Renal cortex interstitium (tissue), 11 donors: ENCODE data around the gene BUB1. TPM values are rescaled to one million over a fixed set of nuclear protein-coding genes. Genes with fewer than 3 reads are reported as not detected.
A peak's percentile ranks its signal among the peaks of the same experiment; 100 is the strongest.
"Not testable (repeated sequence)": the region's sequence is repeated elsewhere in the genome, so short reads cannot be mapped to it uniquely, and the experiment has no call there.

ENCODE experiments used
- DNase-seq, 11 donors: peaks; one replicate each; pipeline ENCODE4 v3.0.0-alpha.2; 2013; ENCODE audit warnings: low read depth in 9 of 11, low spot score in 4 of 11; ENCODE audit errors: extremely low read depth in 1 of 11
- polyA plus RNA-seq, 3 donors: library from polyadenylated mRNA; unstranded; fragments of 120-200 nt; gene quantifications; one replicate each; pipeline ENCODE4 v1.2.1, GENCODE V29; 2013; ENCODE audit not compliant: insufficient read length in 3 of 3

The BUB1 gene
- polyA plus RNA-seq, 3 donors = 18.3 to 28.7 (median 25.2) TPM

DNA sequence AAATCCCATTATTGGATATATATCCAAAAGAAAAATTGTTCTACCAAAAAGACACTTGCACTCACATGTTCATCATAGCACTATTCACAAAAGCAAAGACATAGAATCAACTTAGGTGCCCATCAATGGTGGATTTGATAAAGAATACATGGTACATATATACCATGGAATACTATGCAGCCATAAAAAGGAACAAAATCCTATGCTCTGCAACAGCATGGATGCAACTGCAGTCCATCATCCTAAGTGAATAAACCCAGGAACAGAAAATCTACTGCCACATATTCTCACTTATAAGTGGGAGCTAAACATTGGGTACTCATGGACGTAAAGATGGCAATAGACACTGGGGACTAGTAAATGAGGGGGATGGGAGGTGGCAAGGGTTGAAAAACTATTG lies 50.5 kb downstream of the BUB1 start:
- not testable (repeated sequence) for DNase-seq

DNA sequence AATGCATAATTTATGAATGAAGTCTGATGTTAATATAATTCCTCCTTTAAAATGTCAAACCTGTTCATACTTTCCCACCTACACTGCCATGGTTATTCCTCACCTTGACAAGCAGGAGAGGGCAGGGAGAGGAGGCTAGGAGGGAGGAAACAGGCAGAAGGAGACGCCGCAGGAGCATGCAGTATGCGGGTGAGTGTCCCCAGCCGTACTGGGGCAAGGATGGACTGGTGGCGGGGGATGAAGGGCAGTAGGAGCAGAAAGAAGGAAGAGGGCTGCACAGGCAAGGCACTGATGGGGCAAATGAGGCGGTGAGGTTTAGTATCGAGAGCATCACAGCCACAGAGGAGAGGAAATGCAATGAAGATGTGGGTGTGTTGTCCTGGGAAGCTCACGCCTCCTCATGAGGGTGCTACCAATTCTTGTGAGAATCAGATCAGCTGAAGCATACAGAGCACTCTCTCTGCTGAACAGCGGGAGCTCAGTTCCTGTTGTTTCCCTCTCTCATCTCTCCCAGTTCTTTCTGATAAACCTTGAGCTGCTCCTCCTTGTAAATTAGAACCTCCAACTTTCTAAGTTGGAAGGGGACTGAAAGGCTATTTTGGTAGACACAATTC lies 58.4 kb downstream of the BUB1 start:
- DNase-seq = not testable (repeated sequence)

DNA sequence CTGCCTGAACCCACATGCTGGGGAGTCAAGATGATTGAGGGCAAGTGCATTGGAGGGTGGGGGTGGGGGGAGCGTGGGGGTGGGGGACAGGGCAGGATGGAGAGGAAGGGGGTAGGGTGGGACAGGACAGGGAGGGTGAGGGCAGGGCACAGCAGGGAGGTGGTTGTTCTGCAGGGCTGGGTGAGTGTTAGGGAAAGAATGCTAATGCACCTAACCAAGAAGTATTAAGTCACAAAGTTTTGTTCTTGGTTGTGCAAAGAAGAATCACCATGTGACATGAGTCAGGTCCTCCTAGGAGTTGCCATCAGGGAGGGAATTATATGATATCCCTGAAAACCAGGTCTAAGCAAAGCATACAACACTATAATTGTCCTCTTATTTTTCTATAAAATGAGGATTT lies 63.9 kb downstream of the BUB1 start:
- not testable (repeated sequence) for DNase-seq

DNA sequence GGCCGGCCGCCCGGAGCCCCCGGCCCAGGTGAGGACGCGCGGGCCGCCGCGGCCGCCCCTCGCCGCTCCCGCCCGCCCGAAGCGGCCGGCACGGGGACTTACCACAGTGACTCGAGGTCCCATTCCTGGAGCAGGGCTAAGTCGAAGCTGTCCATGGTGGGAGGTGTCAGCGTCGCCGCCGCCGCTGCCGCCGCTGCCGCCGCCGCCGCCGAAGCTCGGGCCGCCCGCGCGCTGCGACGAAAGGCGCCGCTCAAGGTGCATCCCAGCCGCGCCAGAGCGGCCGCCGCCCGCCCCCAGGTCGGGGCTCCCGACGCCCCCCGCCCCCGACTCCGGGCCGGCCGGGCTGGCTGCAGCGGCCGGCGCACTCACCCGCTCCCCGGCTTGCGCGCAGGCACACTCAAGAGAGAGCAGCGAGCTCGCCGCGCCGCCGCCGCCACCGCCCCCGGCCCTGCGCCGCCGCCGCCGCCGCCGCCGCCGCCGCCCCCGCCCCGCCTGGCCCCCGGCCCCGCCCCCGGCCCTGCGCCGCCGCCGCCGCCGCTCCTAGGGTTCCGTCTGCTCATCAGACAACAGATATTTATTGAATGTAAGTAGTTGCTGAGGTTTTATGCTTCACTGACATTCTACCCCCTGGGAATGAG lies 67.1 kb downstream of the BUB1 start:
- peak in 2 of 11 donors; percentile 0 to 1 for DNase-seq

DNA sequence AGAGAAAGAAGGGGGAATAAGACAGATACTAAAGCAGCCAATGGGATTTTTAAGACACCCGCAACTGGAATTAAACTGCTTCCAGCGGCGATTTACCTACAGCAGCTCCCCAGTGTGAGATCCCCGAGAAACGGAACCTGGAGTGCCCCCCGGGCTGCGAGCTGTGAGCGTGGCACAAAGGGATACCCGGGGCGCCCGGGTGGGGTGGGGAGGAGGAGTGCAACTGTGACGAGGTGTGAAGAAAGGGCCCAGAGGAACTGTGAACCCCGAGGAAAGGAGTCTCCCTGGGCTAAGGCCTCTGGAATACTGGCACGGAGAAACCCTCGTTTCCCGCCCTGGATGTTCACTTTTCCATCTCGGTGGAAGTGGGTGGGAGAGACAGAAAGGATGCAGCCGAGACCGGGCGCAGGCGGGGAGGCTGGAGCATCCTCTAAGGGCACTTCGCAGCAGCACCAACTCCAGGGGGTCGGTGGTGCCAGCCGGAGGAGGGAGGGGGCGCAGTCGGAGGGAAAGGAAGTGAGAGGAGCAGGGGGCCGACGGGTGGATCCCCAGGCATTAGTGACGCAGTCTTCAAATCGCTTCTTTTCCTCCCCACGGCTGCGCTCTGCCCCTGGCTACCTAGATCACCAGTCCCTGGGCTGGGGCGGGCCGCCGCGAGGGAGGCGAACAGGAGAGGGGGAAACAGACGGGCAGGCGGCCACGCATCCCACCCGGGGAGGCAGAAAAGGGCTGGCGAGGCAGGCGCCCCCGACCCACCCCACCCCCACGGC lies 67.8 kb downstream of the BUB1 start:
- DNase-seq = not testable (repeated sequence)

DNA sequence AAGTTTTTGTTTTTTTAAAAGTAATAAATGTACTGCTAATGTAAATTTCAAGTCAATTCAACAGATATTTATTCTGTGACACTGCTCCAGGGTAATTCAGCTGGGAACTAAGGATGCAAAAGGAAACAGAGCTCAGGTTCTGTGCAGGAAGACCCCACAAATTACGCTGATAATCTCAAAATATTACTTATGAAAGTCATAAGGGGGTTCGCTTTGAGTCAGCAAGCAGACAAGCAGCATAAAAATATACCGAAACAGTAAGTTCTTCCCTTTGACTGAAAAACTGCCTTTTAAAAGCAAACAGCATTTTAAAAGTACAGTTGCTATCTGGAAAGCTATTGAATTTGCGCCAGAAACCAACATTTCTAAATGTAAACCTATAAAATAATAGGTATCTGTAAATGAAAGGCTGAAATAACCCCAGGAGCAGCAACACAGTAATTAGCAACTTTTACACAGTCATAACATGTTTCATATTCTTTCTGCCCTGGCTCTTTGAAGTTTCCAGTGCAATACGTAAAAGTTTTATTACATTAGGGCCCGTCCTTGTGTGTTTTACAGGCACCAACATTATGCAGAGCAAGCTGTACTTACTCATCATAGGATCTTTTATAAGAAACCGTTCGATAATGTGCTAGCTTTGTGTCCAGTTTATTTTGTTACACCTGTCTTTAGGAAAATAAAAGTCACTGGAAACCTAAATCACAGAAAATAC lies 68.9 kb downstream of the BUB1 start:
- not testable (repeated sequence) for DNase-seq

DNA sequence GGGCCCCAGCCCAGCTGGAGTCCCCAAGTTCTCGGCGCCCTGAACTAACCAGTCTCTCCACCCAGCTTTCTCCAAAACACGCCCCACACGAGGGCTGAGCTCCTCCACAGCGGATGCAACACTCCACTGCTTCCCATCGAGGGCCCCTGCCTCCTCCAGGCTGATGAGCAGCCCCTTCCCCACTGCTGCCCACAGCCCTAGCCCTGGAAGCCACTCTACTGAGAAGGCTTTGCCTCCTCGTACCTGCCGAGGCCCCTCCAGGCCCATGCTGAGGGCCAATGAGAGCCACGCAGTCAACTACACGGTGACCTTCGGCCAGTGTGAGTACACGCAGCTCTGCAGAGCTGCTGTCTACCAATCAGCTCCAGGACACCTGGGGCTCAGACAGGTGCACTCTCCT lies 72.8 kb downstream of the BUB1 start:
- DNase-seq = not testable (repeated sequence)

DNA sequence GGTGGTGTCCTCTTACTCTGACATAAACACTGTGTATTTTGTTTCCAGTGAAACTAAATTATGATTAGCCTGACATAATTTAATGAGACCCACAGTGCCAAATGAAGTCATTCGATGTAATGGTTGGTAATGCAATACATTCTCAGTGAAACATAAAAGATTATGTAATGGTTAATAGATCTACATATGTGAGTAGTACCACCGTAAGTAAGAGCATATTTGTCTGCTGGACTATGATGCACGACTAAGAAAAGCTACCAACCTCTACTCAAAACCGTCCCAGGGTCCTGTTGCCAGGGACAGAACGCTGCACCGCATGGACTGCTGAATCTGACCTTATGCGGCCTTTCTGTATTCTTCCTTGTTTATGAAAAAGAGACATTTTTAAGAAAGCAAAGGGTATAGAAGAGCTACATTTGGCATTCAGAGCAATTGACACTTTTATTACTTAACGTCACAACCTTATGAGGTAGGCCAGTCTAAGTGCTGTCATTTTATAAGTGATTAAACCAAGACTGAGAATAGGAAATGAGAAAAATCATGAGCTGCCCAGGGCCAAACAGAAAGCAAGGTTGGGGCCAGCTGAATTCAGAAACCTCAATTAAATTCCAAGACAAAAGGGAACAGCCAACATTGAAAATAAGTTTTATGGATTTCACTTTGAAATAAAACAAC lies 73.8 kb downstream of the BUB1 start:
- not testable (repeated sequence) for DNase-seq

DNA sequence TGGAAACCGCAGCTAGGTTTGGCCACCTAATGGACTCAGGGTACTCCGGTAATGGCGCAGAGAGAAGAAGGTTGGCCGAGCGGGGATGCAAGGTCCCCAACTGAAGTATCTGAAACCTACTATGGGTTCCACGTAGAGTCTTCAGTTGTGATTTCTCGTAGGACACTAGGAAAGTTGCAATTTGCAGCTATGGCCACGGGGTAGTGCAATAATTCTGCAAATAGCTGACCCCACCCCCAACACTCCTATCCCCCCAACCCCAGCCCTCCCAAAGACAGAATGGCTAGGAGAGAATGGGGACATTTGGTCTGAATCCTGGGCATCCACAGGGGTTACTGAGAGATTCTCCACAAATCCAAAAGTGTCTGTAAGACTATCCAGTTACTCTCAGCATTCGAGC lies 75.7 kb downstream of the BUB1 start:
- DNase-seq = not testable (repeated sequence)

DNA sequence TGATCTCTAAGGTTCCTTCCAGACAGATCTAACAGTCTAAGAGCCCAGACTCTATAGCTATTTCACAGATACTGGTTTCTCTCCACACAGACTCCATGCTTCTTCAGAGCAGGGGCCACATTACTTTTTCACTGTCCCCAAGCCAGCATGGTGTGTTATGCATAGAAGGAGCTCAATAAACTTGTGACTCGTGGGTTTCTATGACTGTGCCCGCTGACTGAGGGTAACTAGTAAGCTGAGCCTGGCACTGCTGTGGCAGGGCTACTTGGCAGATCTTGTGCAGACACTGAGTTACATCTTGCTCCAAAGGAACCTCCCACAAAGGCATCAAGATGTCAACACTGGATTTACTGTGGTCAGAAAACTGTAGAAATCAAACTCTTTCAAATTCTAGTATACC lies 85.9 kb downstream of the BUB1 start:
- DNase-seq = not testable (repeated sequence)

DNA sequence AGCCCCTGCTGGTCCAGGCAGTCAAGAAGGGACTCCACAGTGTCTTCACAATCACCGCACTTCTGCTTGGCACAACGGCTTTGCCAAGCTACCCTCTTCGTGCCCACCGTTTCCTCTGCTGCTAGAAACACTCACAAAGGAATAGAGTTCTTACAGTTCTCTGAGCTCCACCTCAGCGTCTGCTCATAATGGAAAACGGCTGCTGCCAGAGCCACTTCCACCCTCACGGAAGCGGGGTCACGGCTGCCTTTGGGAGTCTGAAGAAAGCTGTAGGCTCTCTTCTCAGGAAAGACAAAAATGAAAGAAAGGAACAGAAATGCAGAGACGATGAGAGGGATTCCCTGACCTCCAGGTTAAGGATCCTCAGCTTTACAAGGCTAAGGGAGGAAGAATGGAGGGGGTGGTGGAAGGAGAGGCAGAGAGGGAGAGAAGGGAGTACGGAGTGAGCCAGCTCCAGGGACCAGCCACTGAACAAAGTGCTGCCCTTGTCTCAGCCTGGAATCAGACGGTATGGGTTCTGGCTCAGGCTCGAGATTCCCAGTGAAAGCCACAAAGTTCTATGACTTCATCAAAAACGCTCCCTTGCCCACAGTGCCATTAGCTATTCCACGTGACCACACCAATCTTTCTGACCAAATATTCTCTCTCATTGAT lies 88.1 kb downstream of the BUB1 start:
- DNase-seq = not testable (repeated sequence)

DNA sequence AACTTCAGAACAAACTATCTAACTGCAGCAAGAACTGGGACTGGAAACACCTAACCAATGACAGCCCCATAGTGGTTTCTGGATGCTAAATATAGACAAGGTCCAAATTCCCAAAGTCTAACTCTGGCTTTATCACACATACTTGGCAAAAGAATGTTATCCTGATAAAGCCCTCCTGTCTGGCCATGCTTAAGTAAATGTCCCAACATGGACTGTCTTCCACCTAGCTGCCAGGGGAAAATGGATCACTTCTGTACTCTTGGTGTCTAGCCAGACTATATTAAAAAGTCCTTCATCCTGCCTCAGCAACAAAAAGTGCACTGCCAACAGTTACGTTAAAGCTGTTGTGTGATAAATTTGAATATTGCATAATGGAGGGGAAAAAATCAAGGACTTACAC lies 89.3 kb downstream of the BUB1 start:
- not testable (repeated sequence) for DNase-seq

Other genes with a start within 250 kb of the BUB1 start
- gene LIMS4, start 205.2 kb downstream of the BUB1 start, polyA plus RNA-seq = 1 to 10 TPM in 2 of 3 donors, under 1 TPM in 1; 0.90 to 1.3 (median 1.0) TPM
- gene RGPD6, start 100.8 kb downstream of the BUB1 start, polyA plus RNA-seq = 10 to 100 TPM; 35.9 to 42.1 (median 39.1) TPM
- gene ACOXL, start 54.5 kb upstream of the BUB1 start, polyA plus RNA-seq = under 1 TPM; 0.69 to 0.83 (median 0.73) TPM